T-helper 2 cell treated with Interferon-gamma antibody and Interleukin-4, amounts not matched to agents 100 ng/mL and 5 ng/mL, for 36 hours (primary cell): ENCODE results near the gene HCFC1R1. TPM values are rescaled to one million over a fixed set of nuclear protein-coding genes. Genes with fewer than 3 reads are reported as not detected.

Experiments
- intact Hi-C: fragments of 100-400 bp; cut with micrococcal nuclease; formaldehyde crosslinking; loops from one replicate; pipeline ENCODE4 v1.15.1; 2023
- total RNA-seq: library from RNA; stranded (reverse); gene quantifications from 2 replicates; pipeline ENCODE4 v1.2.3, GENCODE V29; 2022

Gene HCFC1R1
- total RNA-seq, 1 donor from 2014 or later: 29.2 TPM

DNA sequence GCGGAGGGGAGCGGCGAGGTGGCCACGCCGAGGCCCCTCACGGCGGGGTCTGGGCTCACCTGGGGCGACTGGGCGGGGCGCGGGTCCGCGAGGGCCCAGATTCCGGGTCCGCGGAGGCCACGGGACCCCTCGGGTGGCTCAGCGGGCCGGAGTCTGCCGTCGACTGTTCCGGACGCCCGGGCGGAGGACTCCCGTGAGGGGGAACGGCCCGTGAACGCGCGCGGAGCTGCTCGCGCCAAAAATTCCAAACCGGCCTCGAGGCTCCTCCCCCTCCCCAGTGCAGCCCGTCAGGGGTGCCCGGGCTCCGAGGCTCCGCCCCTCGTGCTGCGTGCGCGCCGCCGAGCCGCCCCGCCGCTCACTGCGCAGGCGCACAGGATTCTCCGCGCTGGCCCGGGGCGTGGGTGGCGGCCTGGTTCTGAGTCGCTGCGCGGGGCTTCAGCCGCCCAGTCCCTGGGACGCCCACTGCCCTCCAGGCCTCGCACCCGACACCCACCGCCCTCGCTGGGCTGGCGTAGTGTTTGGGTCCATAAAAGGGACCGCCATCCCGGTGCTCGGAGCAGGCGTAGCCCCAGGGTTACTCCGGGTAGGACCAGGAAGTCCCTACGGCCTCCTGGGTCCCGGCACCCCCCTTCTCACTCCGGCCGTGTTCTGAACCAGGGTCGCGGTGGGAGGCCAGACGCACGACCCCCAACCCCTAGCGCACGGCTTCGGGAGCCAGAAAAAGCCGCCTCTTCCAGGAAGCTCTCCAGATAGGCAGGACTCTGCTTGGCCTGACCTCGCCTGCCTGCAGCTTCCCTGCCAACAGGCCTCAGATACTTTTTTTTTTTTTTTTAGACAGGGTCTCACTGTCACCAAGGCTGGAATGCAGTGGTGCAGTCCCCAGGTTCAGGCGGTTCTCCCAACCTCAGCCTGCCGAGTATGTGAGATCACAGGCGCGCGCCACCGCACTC is 43.2 kb downstream of the HCFC1R1 start, which contains the start of gene PKMYT1:
TSS of gene PKMYT1 (minus strand) at position 220 of the 950 bp plus-strand sequence. CDS start 789 bp downstream, outside the sequence.
- intact Hi-C loops: loop anchor here (1.0 to 5.0 kb wide), 2 partner anchors 10 to 73 kb away; no protein-coding TSS in a partner anchor

DNA sequence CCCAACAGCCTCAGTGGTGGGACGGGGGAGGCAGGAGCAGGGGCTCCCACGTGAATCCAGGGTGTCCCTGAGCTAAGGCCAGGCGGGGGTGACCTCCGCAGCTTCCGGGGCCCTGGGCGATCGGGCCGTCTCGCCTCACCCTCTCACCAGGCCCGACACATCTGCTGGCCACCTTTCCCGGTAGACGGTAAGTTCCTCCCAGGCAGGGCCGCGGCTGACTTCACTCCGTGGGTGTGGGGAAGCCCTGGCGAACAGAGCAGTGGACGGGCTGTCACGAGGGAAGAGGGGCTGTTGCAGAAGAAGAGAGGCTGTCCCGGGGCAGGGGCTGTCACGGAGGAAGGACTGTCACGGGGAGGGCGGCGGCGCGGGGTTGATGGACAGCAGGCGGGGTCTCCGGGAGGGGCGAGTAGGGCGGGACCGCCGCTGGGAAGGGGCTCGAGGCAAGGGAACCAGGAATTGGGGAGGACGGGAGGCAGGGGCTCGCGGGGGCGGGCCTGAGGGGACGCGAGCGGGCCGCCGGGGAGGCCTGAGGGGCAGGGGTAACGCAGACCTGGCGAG is 44.0 kb downstream of the HCFC1R1 start:
- intact Hi-C loops: loop anchor here (1.0 to 5.0 kb wide), 2 partner anchors 9 to 72 kb away; no protein-coding TSS in a partner anchor

DNA sequence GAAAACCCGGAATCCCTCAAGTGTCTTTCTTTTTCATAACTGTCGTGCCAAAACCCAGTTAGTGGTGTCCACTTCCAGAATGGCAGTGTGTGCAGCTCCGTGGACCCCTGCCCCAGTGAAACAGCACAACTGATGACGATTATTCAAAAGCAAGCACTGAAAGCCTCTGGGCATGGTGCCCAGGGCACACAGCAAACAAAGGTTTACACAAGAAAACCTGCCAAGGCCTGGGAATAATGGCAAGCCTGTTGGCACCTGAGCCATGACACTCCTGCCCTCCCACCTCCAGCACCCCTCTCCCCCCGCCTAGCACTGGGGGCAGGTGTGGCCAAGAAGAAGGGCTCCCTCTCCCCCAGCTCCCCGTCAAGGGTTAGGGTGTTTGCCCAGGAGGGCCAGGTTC is 46.3 kb downstream of the HCFC1R1 start:
- intact Hi-C loops: no loop called here

DNA sequence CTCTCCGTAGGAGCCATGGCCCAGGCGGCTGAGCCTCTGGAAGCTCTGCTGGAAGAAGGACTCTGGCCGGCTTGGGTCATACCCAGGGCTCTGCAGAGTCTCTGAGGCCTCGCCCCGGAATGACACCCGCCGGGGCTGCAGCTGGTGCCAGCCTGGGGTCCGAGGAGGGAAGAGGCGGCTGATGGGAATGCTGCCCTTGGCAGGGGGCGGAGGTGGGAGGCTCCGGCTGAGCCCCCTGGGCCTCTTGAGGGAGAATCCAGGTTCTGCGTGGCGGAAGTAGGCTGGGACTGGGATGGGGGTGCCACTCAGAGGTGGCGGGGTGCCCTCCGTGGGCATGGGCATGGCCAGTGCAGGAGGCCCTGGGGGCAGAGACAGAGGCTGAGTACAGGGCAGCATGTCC is 47.1 kb downstream of the HCFC1R1 start:
- intact Hi-C loops: no loop called here

DNA sequence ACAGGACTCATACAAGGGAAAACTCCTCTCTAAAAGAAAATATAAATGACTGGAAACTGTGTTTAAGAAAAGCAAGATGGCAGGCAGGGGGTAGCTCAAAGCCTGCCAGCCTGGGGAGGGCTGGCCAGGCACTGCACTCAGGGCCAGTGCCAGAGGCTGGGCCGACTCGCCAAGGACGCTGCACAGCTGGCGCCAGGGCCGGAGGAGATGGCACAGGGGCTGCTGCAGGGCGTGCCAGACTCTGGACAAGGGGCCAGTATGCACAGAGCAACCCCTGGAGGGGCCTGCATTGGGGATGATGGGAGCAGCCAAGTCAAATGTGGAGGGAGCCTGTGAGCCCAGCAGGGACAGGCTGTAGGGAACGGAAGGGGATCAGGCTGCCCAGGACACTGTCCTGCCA is 47.5 kb downstream of the HCFC1R1 start:
- intact Hi-C loops: no loop called here

DNA sequence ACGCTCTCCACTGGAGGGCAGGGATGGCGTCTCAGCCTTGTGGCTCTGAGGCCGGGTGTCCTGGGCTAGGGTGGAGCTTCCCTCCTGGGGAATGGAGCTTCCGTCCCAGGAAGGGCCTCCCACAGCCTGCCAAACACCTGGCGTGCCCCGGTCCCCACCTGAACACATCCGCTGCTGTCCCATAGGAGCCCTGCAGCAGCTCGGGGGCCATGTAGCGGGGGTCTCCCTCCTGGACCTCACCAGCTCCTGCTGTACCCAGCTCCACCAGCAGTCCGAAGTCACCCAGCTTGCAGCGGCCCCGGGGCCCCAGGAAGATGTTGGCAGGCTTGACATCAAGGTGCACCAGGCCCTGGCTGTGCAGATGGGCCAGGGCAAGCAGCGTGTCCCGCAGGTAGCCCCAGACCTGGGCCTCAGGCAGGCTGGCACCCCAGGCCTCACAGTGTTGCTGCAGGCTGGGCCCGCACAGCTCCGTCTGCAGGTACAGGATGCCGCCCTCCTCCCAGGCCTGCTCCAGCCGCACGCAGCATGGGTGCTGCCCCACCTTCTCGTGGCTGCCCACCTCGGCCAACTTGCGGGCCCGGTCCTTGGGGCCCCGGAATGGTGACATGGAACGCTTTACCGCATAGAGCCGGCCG is 48.5 kb downstream of the HCFC1R1 start:
- intact Hi-C loops: no loop called here

DNA sequence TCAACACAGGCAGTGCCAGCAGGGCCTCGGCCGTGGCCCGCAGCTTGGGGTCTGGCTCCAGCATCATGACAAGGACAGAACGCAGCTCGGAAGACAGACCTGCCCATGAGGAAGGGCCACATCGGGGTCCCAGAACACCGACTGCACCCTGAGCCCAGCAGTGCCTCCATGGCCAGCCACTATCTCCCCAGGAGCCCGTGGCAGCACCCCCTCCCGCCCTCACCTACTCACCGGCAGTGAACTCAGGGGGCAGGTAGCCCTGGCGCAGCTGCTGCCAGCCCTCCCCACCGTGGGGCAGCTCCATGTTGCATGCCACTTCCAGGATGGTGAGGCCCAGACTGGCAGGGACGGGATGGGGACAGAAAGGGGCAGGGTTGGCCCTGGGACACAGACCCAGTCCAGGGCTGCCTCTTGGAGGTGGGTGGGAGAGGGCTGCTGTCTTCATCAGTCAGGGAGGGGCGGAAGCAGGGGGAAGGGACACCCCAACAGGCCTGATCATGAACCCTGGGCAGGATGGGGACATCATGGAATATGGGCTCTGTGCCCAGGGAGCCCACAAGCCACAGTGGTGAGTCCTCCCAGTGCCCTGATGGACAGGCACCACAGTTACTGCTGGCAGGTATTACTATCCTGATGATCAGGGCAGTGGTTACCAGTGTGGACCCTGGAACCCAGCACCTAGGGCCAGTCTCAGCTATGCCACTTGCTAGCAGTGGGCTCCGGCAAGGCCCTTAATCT is 49.3 kb downstream of the HCFC1R1 start:
- intact Hi-C loops: no loop called here

DNA sequence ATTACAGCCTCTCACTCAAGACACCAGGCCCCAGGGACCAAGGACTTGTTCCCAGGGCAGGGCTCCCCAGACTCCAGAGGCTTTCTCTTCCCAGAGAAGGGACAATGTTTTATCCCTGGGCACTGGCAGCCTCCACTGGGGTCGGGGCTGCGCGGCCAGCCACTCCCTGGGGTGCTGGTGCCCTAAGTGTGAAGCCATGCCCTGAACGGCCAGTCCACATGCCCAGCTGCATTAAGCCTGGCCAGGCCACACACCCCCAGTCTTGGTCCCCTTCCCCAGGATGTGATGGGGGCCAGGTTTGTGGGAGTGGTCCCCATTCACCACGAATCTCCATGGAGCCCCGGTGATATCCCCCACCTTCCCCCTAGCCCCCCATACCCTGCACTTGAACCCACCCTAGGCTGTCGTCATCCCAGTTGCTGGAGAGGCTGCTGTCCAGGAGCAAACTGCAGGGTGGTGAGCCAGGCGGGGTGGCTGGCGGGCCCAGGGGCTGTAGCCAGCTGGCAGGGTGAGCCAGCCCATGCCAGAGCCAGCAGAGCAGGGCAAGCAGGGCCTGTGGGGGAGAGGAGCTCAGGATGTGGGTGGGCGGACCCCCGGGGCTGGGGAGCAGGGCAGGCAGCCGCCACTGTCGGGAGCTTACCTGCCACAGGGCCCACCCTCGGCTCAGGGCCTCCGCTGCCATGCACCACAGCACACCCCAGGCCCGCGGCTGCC is 50.0 kb downstream of the HCFC1R1 start:
- intact Hi-C loops: no loop called here

DNA sequence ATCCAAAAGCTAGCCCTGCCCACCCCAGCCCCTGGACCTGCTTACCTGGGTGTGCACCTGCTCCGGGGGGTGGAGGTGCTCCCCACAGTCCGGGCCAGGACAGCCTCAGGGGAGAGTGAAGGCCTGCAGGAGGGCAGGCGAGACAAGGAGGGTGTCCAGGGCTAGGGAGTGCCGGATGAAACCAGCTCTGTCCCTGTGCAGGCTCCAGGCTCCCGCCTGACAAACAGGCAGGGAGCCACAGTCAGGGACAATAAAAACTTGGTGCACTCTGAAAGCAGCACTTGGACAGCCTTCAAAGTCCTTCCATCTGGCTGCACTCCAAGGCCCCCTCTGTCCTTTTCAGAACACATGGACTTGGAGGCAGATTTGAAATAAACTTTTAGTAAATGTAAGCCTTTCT is 50.6 kb downstream of the HCFC1R1 start:
- intact Hi-C loops: no loop called here

Other genes starting within 250 kb of the HCFC1R1 start
- gene ELOB, start 246.7 kb downstream of the HCFC1R1 start, total RNA-seq: 232 TPM in 2 replicates
- not detected in 2 replicates for gene PRSS33, start 236.4 kb downstream of the HCFC1R1 start, total RNA-seq
- not detected in 2 replicates for gene PRSS41, start 225.5 kb downstream of the HCFC1R1 start, total RNA-seq
- 5.7 and 6.6 TPM in 2 replicates for gene PRSS21, start 206.7 kb downstream of the HCFC1R1 start, total RNA-seq
- 6.5 and 8.0 TPM in 2 replicates for gene ZG16B, start 193.6 kb downstream of the HCFC1R1 start, total RNA-seq
- not detected in 2 replicates for gene PRSS22, start 165.8 kb downstream of the HCFC1R1 start, total RNA-seq
- gene FLYWCH2, start 140.7 kb downstream of the HCFC1R1 start, total RNA-seq: 20.0 and 23.6 TPM in 2 replicates
- 61.6 and 67.3 TPM in 2 replicates for gene FLYWCH1, start 112.0 kb downstream of the HCFC1R1 start, total RNA-seq
- gene KREMEN2, start 59.7 kb downstream of the HCFC1R1 start, total RNA-seq: not detected in 2 replicates
- 43.0 and 49.9 TPM in 2 replicates for gene PAQR4, start 54.6 kb downstream of the HCFC1R1 start, total RNA-seq
- gene PKMYT1, start 43.5 kb downstream of the HCFC1R1 start, total RNA-seq: 124 and 125 TPM in 2 replicates
- 0.43 and 0.77 TPM in 2 replicates for gene CLDN9, start 11.0 kb downstream of the HCFC1R1 start, total RNA-seq
- gene CLDN6, start 5.8 kb downstream of the HCFC1R1 start, total RNA-seq: not detected in 2 replicates
- 4.8 and 5.7 TPM in 2 replicates for gene TNFRSF12A, start 3.6 kb downstream of the HCFC1R1 start, total RNA-seq
- 64.3 and 65.9 TPM in 2 replicates for gene THOC6, start 93 bp upstream of the HCFC1R1 start, total RNA-seq
- 0.20 and 0.23 TPM in 2 replicates for gene BICDL2, start 13.0 kb upstream of the HCFC1R1 start, total RNA-seq
- 71.1 and 75.1 TPM in 2 replicates for gene MMP25, start 22.6 kb upstream of the HCFC1R1 start, total RNA-seq
- gene IL32, start 41.7 kb upstream of the HCFC1R1 start, total RNA-seq: 3,664 and 3,681 TPM in 2 replicates
- gene ZSCAN10, start 75.4 kb upstream of the HCFC1R1 start, total RNA-seq: 0.11 and 0.30 TPM in 2 replicates
- 0.23 TPM in 1 of 2 replicates, not detected in the other for gene ZNF205, start 88.6 kb upstream of the HCFC1R1 start, total RNA-seq
- gene ZNF213, start 111.1 kb upstream of the HCFC1R1 start, total RNA-seq: 10.8 and 11.0 TPM in 2 replicates
- not detected in 2 replicates for gene OR1F1, start 164.3 kb upstream of the HCFC1R1 start, total RNA-seq
- 14.4 and 16.5 TPM in 2 replicates for gene ZNF200, start 211.2 kb upstream of the HCFC1R1 start, total RNA-seq
- gene MEFV, start 232.7 kb upstream of the HCFC1R1 start, total RNA-seq: 0.09 and 0.25 TPM in 2 replicates